Measurements from ENCODE around the gene SLC16A1.
"Not testable (repeated sequence)": the region's sequence is repeated elsewhere in the genome, so short reads cannot be mapped to it uniquely, and the experiment has no call there.

SLC16A1 gene

GRCh38 chr1:112955773-112956543 is at the start of gene SLC16A1:
TSS of gene SLC16A1 (minus strand) at chr1:112956196. CDS start at chr1:112929308, 26,888 bp downstream.
- DNase-seq (ENCODE audit: low spot score) = peak; percentile 95

DNA sequence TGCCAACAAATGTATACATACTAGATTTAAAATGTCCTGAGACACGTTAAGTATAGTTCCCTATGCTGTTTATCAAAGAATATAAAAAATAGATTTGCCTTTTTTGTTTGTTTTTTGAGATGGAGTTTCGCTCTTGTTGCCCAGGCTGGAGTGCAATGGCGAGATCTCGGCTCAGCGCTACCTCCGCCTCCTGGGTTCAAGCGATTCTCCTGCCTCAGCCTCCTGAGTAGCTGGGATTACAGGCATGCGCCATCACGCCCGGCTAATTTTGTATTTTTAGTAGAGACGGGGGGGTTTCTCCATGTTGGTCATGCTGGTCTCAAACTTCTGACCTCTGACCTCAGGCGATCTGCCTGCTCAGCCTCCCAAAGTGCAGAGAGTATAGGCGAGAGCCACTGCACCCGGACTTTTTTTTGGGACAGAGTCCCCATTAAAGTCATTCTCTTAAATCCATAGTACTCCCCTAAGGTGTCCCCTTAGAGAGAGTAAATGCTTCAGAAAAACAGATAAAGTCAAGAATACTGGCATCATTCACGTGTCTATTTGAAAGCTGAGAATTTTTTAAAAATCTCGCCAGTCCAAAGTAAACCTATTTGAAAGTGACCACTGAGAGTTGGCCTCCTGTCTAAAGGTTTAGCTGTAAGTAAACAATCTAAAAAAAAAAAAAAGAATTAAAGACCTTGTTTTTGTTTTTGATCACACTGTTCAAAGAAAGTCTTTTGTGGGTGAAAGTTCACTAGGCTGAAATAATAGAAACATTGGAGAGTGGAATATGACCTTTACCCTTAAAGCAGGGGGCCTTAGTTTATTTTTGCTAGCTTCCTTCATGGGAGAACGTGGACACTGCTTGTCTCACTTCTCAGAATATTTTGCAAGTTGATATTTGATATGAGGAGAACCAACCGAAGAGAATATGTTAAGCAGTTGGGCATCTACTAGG is 48.0 kb upstream of the SLC16A1 start:
- DNase-seq (ENCODE audit: low spot score) = no peak

GRCh38 chr1:113002297-113002696 is 46.3 kb upstream of the SLC16A1 start:
- DNase-seq (ENCODE audit: low spot score) = no peak

DNA sequence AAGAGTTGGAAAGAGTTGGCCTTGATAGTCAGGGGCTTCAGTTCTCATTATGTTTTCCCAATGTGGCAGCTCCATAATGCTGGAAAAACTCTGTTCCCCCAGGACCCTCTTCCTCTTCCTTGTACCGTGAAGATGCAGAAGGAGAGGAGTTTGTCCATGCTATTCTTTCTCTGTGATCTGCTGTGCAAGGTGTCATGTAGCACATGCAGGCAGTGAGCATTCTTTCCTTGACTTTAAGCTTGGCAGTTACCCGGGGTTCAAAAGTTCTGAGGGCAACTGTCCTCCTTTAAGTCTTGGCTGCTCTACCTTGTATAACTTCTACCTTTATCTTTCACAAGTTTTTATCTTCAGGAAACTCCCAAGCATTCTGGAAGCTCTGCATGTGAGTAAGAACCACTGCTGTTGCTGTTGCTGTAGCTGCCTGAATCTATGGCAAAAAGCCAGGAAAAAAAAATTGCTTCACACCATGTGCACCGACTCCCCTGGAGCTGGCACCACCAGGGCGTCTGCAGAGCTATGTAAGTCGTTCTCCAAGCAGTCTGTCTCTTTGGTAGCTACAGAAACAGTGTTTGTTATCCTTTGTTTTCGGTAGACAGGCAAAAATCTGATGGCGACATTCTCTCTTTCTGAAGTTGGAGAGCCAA is 42.7 kb upstream of the SLC16A1 start:
- no peak for DNase-seq (ENCODE audit: low spot score)

DNA sequence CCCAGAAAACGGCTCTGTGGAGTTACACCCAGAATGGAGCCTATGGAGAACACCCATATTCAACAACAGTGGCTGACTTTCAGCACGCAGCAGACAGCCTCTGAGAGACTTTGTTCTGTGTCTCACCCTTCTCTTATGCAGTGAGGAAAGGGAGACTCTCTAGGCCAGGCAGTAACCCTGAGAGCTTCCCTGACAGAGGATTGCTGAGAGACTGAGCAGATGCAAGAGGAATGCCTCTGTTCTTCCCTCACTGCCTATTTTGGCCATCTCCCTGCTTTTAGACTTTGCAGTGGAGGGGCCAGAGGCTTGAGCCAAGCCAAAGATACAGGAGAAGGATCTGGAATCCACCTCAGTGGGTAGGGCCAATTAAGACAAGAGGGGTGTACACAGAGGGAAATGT is 41.8 kb upstream of the SLC16A1 start:
- DNase-seq (ENCODE audit: low spot score) = no peak

GRCh38 chr1:112995890-112996289 is 39.9 kb upstream of the SLC16A1 start:
- no peak for DNase-seq (ENCODE audit: low spot score)

GRCh38 chr1:112995021-112995420 is 39.0 kb upstream of the SLC16A1 start:
- DNase-seq (ENCODE audit: low spot score) = not testable (repeated sequence)

DNA sequence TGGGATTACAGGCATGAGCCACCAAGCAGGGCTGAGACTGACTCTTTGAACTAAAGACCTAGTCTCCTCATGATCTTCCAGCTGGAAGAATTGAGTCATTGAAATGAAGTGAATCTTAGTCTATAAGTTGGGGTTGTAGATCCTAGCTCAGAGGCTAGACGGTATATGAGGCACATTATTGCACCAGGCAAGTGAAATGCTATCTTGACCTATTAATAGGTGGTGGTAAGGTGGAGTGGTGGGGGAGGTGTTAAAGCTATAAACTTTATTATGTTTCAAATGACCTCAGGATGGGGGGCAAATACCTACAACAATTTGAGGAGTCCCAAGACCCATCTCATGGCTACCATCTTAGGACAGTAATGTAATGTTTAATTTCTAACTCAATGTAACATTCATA is 36.8 kb upstream of the SLC16A1 start:
- DNase-seq (ENCODE audit: low spot score) = no peak

DNA sequence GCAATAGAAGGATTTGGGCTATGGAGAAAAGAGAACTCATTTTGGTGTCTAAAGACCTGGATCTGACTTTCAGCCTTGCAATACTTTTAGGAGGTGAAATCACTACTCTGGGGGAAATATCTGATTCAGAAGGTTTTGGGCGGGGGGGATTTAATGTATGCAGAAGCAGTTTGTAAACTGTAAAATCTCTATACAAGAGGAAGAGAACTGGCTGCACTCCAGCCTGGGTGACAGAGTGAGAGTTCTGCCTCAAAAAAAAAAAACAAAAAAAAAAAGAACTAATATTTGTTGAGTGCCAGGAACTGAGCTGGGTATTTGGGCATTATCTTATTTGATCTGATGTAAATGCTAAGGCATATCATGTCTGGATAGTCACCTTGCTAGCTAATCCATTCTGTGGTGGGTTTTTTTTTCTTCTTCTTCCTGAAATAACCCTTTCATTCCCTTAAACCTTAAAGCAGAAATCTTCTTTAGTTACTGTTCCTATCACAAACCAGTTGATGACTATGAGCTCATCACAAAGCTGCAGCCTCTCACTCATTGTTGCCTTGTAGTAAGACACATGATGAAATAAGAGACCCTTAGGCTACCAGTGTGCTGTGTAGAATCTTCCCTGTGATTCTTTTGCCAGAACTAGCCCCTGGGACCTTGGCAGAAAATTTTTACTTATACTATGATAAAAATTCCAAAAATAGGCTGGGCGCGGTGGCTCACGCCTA is 35.6 kb upstream of the SLC16A1 start:
- no peak for DNase-seq (ENCODE audit: low spot score)

GRCh38 chr1:112990271-112990670 is 34.3 kb upstream of the SLC16A1 start:
- DNase-seq (ENCODE audit: low spot score) = no peak

- no peak for DNase-seq (ENCODE audit: low spot score)
These were observed 32.4 kb upstream of the SLC16A1 start for GRCh38 chr1:112988367-112988766.

- DNase-seq (ENCODE audit: low spot score) = no peak
These were observed 29.1 kb upstream of the SLC16A1 start for GRCh38 chr1:112985123-112985522.

- no peak for DNase-seq (ENCODE audit: low spot score)
These were observed 27.6 kb upstream of the SLC16A1 start for GRCh38 chr1:112983537-112984131.

- DNase-seq (ENCODE audit: low spot score) = no peak
These were observed 27.0 kb upstream of the SLC16A1 start for GRCh38 chr1:112982853-112983536.

DNA sequence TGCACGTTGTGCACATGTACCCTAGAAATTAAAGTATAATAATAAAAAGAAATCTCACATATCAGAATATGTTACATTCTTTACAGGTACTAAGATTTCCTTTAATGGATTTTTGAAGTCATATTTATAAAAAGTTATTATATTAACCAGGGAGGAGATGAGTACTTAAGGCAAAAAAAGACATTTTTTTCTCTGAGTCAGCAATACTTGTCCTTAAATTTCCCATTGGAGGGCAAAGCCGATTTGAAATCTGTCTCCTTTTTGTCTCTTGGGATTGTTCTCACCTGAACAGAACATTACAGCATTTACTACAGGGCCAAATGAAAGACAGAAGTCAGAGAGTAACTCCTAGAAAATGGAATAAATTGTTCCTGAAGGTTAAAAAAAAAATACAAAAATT is 26.3 kb upstream of the SLC16A1 start:
- no peak for DNase-seq (ENCODE audit: low spot score)

DNA sequence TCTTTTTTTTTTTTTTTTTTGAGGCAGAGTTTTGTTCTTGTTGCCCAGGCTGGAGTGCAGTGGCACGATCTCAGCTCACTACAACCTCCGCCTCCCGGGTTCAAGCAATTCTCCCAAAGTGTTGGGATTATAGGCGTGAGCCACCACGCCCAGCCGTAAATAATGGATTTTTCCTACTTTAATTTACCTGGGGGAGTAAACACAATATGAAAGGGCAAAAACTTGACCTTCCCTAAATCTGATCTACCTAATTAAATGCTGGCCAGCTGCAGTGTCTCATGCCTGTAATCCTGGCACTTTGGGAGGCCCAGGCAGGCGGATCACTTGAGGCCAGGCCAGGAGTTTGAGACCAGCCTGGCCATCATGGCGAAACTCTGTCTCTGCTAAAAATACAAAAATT is 25.8 kb upstream of the SLC16A1 start:
- not testable (repeated sequence) for DNase-seq (ENCODE audit: low spot score)

- DNase-seq (ENCODE audit: low spot score) = no peak
These were observed 25.4 kb upstream of the SLC16A1 start for GRCh38 chr1:112981426-112981825.

GRCh38 chr1:112975336-112975735 is 19.3 kb upstream of the SLC16A1 start:
- no peak for DNase-seq (ENCODE audit: low spot score)

DNA sequence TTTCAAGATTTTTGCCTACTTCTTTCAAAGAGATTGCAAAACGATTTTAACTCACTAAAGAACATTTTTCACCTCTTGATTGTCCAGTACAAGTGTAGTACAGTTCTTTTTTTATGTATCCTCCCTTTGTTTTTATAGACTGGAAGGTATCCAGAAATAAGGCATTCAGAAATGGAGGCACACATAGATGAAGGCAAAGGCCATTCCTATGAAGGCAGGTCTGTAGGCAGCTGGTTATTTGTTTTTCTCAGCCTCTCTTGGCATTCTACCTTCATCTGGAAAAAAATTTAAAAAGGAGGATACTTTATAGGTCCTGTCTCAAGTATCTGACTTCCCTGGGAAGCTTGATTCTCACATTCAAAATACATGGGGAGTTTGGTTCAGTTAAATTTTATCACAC is 18.6 kb upstream of the SLC16A1 start:
- DNase-seq (ENCODE audit: low spot score) = no peak

DNA sequence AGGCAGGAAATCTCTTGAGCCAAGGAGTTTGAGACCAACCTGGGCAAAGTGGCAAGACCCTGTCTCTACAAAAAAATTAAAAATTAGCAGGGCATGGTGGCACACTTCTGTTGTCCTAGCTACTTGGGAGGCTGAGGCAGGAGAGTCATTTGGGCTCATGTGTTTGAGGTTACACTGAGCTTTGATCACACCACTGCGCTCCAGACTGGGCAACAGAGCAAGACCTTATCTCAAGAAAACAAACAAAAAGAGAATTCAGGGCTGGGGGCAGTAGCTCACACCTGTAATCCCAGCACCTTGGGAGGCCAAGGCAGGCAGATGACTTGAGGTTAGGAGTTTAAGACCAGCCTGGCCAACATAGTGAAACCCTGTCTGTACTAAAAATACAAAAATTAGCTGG is 17.8 kb upstream of the SLC16A1 start:
- no peak for DNase-seq (ENCODE audit: low spot score)

GRCh38 chr1:112971006-112971405 is 15.0 kb upstream of the SLC16A1 start:
- DNase-seq (ENCODE audit: low spot score) = no peak

All from left forelimb (tissue), 1 donor.